Measurements from ENCODE around the gene E2F4.

The E2F4 gene

GRCh38 chr16:67157892-67158635 is 33.9 kb upstream of the E2F4 start:
- DNase-seq, result no peak

- DNase-seq, result no peak
These were observed 33.0 kb upstream of the E2F4 start for GRCh38 chr16:67158637-67159600.

- no peak for DNase-seq
These were observed 30.3 kb upstream of the E2F4 start for GRCh38 chr16:67161595-67162058.

- DNase-seq, result no peak
These were observed 29.3 kb upstream of the E2F4 start for GRCh38 chr16:67162506-67163163.

GRCh38 chr16:67163164-67163998 is 28.6 kb upstream of the E2F4 start:
- DNase-seq, result no peak

- DNase-seq, result no peak
These were observed 27.9 kb upstream of the E2F4 start for GRCh38 chr16:67163999-67164558.

GRCh38 chr16:67164599-67165061 is 27.3 kb upstream of the E2F4 start, which contains the start of gene HSF4:
TSS of gene HSF4 (plus strand) at chr16:67164745. CDS start at chr16:67164812, 67 bp downstream.
- no peak for DNase-seq

GRCh38 chr16:67165121-67166078 is 26.6 kb upstream of the E2F4 start:
- DNase-seq, result no peak

- DNase-seq, result no peak
These were observed 25.8 kb upstream of the E2F4 start for GRCh38 chr16:67166110-67166547.

GRCh38 chr16:67166598-67167168 is 25.3 kb upstream of the E2F4 start:
- DNase-seq, result no peak

GRCh38 chr16:67167588-67167987 is 24.4 kb upstream of the E2F4 start:
- DNase-seq, result no peak

GRCh38 chr16:67169011-67169451 is 22.9 kb upstream of the E2F4 start:
- DNase-seq, result no peak

GRCh38 chr16:67169642-67170167 is 22.2 kb upstream of the E2F4 start:
- DNase-seq, result no peak

- DNase-seq, result no peak
These were observed 21.6 kb upstream of the E2F4 start, which contains the start of gene NOL3 for GRCh38 chr16:67170168-67170948. TSS of gene NOL3 (plus strand) at chr16:67170538.

- no peak for DNase-seq
These were observed 20.9 kb upstream of the E2F4 start for GRCh38 chr16:67170949-67171649.

- DNase-seq, result no peak
These were observed 18.6 kb upstream of the E2F4 start for GRCh38 chr16:67173323-67173722.

- DNase-seq, result no peak
These were observed 17.9 kb upstream of the E2F4 start for GRCh38 chr16:67173808-67174705.
